Astrocyte (in vitro differentiated cells and primary cell): ENCODE measurements around the gene LIME1. TPM values are rescaled to one million over a fixed set of nuclear protein-coding genes. Genes with fewer than 3 reads are reported as not detected.

Experiments
- DNase-seq: peaks from one replicate; pipeline ENCODE4 v3.0.0-alpha.2; 2010; ENCODE audit warnings: low read depth
- FAIRE-seq: peaks from 2 replicates; lab custom pipeline; 2011; peaks lifted over from hg19 to GRCh38; lab: Jason Lieb, UNC
- H2AFZ ChIP-seq: 2 replicates; pipeline ENCODE4 v1.6.0; 2012; ENCODE audit warnings: low read depth, low read length, inconsistent platforms
- H3K27ac ChIP-seq: 2 replicates; pipeline ENCODE4 v1.5.1; 2011; ENCODE audit warnings: low read depth, low read length, inconsistent platforms
- H3K27me3 ChIP-seq: 2 replicates; pipeline ENCODE4 v1.6.0; 2011; ENCODE audit warnings: low read length, inconsistent platforms; ENCODE audit not compliant: insufficient read depth
- H3K36me3 ChIP-seq: 2 replicates; pipeline ENCODE4 v1.5.1; 2011; ENCODE audit warnings: low read length, inconsistent platforms; ENCODE audit not compliant: insufficient read depth
- H3K4me1 ChIP-seq: 2 replicates; pipeline ENCODE4 v1.5.1; 2011; ENCODE audit warnings: low read length, inconsistent platforms; ENCODE audit not compliant: insufficient read depth
- H3K4me2 ChIP-seq: 2 replicates; pipeline ENCODE4 v1.6.0; 2012; ENCODE audit warnings: low read length, inconsistent platforms
- H3K4me3 ChIP-seq: 2 replicates; pipeline ENCODE4 v1.5.1; 2011; ENCODE audit warnings: low read depth, mild to moderate bottlenecking, low read length, inconsistent platforms; ENCODE audit not compliant: insufficient read depth
- H3K79me2 ChIP-seq: 2 replicates; pipeline ENCODE4 v1.6.0; 2012; ENCODE audit warnings: mild to moderate bottlenecking, low read length, inconsistent platforms; ENCODE audit not compliant: insufficient read depth
- H3K9ac ChIP-seq: 2 replicates; pipeline ENCODE4 v1.6.0; 2012; ENCODE audit warnings: mild to moderate bottlenecking, low read length, inconsistent platforms
- H3K9me3 ChIP-seq: 2 replicates; pipeline ENCODE4 v1.5.1; 2012; ENCODE audit warnings: low read depth, mild to moderate bottlenecking, low read length, inconsistent platforms; ENCODE audit not compliant: insufficient read depth
- H4K20me1 ChIP-seq: 2 replicates; pipeline ENCODE4 v1.6.0; 2012; ENCODE audit warnings: low read length, inconsistent platforms; ENCODE audit not compliant: insufficient read depth
- H3K27ac Mint-ChIP-seq: one replicate; pipeline ENCODE4 v1.8.0; 2021; ENCODE audit warnings: mild to moderate bottlenecking, mixed read lengths; ENCODE audit not compliant: unreplicated experiment
- H3K27me3 Mint-ChIP-seq: one replicate; pipeline ENCODE4 v1.8.0; 2021; ENCODE audit warnings: low read depth, mixed read lengths; ENCODE audit not compliant: unreplicated experiment
- H3K36me3 Mint-ChIP-seq: one replicate; pipeline ENCODE4 v1.8.0; 2021; ENCODE audit warnings: low read depth, mixed read lengths; ENCODE audit not compliant: unreplicated experiment
- H3K4me1 Mint-ChIP-seq: one replicate; pipeline ENCODE4 v1.8.0; 2021; ENCODE audit warnings: low read depth, mixed read lengths; ENCODE audit not compliant: unreplicated experiment
- H3K4me3 Mint-ChIP-seq: one replicate; pipeline ENCODE4 v1.8.0; 2021; ENCODE audit warnings: mild to moderate bottlenecking, moderate library complexity, mixed read lengths; ENCODE audit not compliant: unreplicated experiment
- H3K9me3 Mint-ChIP-seq: one replicate; pipeline ENCODE4 v1.8.0; 2021; ENCODE audit warnings: mild to moderate bottlenecking, mixed read lengths; ENCODE audit not compliant: unreplicated experiment
- EZH2 ChIP-seq: IDR thresholded peaks from 2 replicates; pipeline ENCODE4 v1.6.1; 2012; ENCODE audit warnings: mild to moderate bottlenecking, low read length, inconsistent platforms; ENCODE audit not compliant: insufficient read depth
- total RNA-seq: library from RNA; stranded (reverse); gene quantifications from 2 replicates; pipeline ENCODE4 v1.2.1, GENCODE V29; 2021
- TF ChIP-seq, protein P1 (sequence below): IDR thresholded peaks from 2 replicates; pipeline ENCODE4 v1.5.1; 2011; ENCODE audit warnings: low read depth, mild to moderate bottlenecking, inconsistent platforms, low read length, moderate library complexity; ENCODE audit not compliant: insufficient read depth

Gene LIME1
- total RNA-seq, 1 donor from 2014 or later = 7.6 TPM

- H3K36me3 Mint-ChIP-seq = peaks cover 10% of the 10 kb centered on the region
- Histone ChIP-seq H3K36me3 (no peaks in the 10 kb centered on the region), H3K27ac (no peak overlapping the region), H3K27me3 (no peaks in the 10 kb centered on the region), H4K20me1 (peaks cover 12% of the 10 kb centered on the region), H3K9me3 (no peaks in the 10 kb centered on the region), H3K4me2 (no peak overlapping the region), H2AFZ (no peak overlapping the region), H3K4me3 (no peak overlapping the region), H3K9ac (no peak overlapping the region), H3K4me1 (peaks cover 5% of the 10 kb centered on the region), H3K79me2 (peaks cover 7% of the 10 kb centered on the region)
- no peak overlapping the region for H3K4me3 Mint-ChIP-seq
- no peak for TF ChIP-seq EZH2
- TF ChIP-seq, protein P1, sequence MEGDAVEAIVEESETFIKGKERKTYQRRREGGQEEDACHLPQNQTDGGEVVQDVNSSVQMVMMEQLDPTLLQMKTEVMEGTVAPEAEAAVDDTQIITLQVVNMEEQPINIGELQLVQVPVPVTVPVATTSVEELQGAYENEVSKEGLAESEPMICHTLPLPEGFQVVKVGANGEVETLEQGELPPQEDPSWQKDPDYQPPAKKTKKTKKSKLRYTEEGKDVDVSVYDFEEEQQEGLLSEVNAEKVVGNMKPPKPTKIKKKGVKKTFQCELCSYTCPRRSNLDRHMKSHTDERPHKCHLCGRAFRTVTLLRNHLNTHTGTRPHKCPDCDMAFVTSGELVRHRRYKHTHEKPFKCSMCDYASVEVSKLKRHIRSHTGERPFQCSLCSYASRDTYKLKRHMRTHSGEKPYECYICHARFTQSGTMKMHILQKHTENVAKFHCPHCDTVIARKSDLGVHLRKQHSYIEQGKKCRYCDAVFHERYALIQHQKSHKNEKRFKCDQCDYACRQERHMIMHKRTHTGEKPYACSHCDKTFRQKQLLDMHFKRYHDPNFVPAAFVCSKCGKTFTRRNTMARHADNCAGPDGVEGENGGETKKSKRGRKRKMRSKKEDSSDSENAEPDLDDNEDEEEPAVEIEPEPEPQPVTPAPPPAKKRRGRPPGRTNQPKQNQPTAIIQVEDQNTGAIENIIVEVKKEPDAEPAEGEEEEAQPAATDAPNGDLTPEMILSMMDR = no peak
- DNase-seq = no peak
- H3K9me3 Mint-ChIP-seq = no peaks in the 10 kb centered on the region
- H3K4me1 Mint-ChIP-seq = peaks cover 9% of the 10 kb centered on the region
- FAIRE-seq = no peak
- H3K27ac Mint-ChIP-seq = peak overlapping the region; percentile 84
- H3K27me3 Mint-ChIP-seq = no peaks in the 10 kb centered on the region
These were observed 36.5 kb downstream of the LIME1 start for GRCh38 chr20:63772781-63773518.

GRCh38 chr20:63773571-63774241 is 37.2 kb downstream of the LIME1 start:
- Histone ChIP-seq H3K79me2 (peaks cover 7% of the 10 kb centered on the region), H3K4me3 (no peak overlapping the region), H4K20me1 (peaks cover 12% of the 10 kb centered on the region), H3K4me1 (peaks cover 8% of the 10 kb centered on the region), H3K9ac (no peak overlapping the region), H3K4me2 (no peak overlapping the region), H3K9me3 (no peaks in the 10 kb centered on the region), H3K27ac (no peak overlapping the region), H3K27me3 (no peaks in the 10 kb centered on the region), H3K36me3 (no peaks in the 10 kb centered on the region), H2AFZ (no peak overlapping the region)
- FAIRE-seq (no peak), DNase-seq (no peak)
- Mint-ChIP-seq H3K9me3 (no peaks in the 10 kb centered on the region), H3K27me3 (no peaks in the 10 kb centered on the region), H3K4me3 (no peak overlapping the region), H3K27ac (peak overlapping the region; percentile 84), H3K36me3 (peaks cover 10% of the 10 kb centered on the region), H3K4me1 (peaks cover 14% of the 10 kb centered on the region)
- no peak for TF ChIP-seq EZH2
- TF ChIP-seq, protein P1 = no peak
